GM21515 (cell line): ENCODE data around the gene PSMD13.

Experiments used
- ATAC-seq: cut with Tn5 transposase; IDR thresholded peaks from one replicate; pipeline ENCODE4 v1.9.1; 2021; ENCODE audit not compliant: unreplicated experiment

The PSMD13 gene

DNA sequence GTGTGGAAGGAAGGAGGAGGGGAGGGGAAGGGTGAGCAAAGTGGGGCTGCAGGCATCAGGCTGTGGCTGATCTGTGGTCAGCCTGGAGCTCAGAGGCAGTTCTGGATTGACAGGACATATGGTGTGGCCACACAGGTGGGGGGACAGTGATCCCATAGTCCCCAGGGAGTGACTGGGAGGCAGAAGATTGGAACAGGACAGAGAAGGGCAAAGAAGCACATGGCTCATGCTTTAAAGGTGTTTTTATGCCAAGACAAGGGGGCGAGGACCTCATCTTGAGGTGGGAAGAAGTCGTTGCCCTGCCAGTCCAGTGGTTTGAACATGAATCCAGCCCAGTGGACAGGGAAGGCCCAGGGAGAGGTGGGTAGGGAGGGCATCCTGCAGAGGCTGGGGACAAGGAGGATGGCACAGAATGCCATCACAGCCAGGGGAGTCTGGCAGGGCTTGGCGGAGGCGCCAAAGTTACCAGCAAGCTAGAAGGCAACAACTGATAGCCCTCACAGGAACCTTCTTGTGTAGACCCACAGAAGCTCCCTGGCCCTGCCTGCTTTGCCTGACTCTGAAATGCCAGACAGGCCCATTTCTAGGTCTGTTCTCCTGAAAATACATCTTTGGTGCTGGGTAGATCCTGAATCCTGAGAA, 32.7 kb upstream of the PSMD13 start:
- no peak for ATAC-seq

DNA sequence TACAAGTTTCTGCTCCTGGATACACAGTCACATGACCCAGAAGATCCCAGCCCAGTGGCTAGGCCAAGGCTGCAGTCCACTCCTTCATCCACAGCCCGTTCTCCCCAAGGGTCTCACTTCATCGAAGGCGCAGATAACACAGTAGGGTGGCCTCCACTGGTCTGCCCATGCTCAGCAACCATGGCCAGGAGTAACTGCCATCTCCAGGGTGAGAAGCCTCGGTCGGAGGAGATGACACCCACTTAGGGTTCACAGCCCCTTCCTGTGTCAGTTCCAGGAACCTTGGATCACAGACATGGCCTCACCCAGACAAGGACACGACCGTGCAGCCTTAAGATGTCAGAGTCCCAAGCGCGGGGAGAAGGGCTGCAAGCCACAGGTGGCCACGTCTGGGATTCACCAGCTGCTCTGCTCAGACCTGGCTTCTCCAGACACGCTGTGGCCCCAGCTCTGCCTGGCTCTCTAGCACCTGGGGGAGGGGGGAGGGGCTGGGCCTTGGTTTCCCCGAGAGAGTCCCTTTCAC, 32.1 kb upstream of the PSMD13 start:
- no peak for ATAC-seq

DNA sequence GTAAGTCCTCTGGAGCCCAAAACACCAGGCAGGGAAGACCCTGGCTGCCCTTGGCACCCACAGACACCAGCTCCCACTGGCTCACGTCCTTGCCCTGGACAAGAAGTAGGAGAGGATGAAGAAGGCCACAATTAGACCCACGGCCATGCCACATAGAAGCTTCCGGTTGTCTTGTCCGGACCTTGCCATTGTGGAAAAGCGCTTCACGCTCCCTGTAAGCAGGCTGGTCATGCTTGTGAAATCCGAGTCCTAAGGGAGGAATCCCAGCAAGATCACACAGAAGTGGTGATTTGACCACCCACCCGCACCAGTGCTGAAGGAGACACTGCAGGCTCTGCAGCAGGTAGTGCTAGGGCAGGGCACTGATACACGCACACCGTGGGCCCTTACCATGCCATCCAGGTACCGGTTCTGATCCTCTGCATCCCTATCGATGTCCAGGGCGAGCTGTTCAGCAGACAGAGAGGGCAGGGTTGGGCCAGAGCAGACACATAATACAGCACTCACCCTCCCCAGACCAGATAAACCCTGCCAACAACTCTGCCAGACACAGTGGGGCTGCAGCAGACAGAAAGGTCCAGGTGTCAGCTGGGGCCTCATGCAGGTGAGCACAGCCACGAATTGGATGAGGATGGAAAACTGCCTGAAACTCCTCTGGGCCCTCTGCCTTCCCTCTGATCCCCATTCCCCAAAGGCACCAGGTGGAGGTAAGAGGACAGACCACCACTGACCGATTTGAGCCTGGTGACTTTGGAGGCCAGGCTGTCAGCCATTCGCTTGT, 31.4 kb upstream of the PSMD13 start:
- no peak for ATAC-seq

DNA sequence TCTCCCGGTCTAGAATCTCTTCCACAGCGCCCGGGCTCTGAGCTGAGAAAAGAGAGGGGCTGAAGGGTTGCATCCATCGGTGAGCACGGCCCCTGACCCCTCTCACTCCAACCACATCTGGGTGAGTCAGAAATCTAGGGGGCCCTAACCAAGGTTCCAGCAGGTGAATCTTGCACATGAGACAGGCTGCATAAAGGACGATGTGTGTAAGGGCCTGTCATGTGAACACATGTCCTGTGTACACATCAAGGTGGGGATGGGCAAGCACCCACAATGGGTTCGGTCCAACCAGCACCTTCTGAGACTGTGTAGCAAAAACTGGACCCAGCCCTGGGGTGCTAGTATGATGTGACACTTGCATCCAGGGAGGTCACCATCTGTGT, 30.8 kb upstream of the PSMD13 start:
- ATAC-seq: no peak

DNA sequence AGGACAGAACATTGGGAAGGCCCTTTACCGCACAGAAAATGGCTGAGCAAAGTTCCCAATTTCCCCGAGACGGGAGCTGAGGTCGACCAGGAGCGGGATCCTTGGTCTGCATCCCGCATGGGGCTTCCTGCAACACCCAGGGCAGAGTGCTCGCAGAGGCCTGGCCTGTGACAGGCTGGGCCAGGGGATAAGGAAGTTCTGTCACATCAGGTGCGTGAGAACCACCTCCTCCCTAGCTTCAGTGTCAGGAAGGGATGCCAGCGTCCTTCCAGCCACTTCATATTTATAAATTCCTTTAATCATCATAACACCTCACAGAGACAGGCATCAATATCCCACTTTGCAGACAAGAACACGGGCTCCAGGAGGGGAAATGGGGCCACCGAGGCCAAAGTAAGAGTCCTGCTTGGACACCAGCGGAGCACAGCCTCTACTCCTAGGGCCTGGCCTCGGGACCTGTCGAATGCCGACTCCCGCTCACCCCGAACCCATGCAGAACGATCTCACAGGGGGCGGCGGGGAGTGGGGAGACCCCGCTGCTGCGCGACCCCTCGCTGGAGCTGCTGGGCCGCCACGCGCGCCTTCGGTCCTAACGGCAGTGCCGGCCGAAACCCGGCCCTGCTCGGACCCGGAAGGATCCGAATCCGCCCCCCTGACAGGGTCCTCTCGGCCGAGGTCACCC, 30.1 kb upstream of the PSMD13 start:
- ATAC-seq: no peak

DNA sequence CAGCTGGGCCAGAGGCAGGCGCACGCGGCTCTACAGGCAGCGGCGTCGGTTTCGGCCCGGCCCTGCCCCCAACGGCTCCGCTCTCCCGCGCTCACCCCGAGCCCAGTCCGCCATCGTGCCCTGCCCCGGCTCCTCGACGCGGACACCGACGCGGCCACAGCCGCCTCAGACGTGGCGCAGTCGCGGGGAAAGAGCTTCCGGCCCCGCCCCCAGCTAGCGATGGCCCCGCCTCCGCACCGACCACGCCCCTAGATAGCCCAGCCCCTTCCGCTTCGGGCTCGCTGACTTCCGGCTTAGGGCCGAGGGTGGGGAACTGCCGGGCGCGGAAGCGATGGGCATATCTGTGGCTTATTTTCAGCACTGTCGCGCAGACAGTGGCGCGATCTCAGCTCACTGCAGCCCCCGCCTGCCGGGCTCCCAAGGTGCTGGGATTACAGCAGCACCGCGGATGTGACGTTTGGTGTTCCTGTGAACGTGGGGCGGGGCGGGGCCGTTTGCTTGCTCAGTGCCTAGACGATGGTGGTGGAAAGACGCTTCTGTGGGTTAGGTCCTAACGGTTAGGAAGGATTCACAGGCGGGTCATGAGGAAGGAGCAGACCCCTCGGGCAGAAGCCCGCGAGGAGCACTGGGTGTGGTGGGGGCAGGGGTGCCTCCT, 29.4 kb upstream of the PSMD13 start, which contains the start of the genes BET1L and RIC8A:
Gene BET1L (minus strand): TSS at position 192 of the 655 bp plus-strand sequence. CDS start 78 bp downstream, at position 114.
Gene RIC8A (plus strand): TSS at position 501 of the 655 bp plus-strand sequence. CDS start 1,147 bp downstream, outside the sequence.
- peak; percentile 72 for ATAC-seq

DNA sequence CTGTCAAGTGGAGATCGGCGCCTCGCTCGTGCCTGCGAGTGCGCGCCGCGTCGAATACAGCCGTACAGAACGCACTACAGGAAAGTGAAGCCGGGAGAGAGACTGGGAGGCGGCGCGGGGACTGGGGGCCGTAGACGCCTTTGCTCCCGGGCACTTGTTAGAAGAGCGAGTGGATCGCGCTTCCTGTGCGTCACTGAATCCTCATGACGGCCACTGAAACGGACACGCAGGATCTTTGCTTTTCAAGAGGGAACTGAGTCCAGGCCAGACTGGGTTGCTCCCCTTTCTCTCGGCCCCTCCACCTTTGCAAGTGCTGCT, 29.0 kb upstream of the PSMD13 start:
- no peak for ATAC-seq

DNA sequence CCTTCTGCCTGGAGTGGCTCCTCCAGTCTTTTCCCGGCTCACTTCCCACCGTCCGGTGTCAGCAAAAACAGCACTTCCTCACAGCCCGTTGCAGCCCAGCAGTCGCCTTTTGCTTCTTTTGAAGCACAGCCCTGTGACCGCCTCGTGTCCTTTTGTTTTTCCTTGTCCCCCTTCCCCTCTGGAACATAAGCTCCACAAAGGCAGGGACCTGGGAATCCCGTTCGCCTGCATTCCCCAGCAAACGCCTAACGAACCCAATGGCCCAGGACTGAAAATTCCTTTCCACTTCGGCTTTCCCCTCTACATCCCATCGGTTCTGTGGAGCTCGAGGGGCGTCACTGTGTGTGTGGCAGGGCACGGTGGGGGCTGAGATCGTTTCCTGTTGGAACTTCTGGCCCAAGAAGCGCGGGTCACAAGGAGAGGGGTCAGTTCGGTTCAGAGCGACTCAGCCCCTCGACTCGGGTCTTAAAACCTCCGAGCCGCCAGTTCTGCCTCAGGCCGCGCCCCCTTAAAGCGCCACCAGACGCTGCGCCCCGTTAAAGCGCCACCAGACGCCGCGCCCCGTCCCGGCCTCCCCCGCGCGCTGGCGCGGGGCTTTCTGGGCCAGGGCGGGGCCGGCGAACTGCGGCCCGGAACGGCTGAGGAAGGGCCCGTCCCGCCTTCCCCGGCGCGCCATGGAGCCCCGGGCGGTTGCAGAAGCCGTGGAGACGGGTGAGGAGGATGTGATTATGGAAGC, 28.4 kb upstream of the PSMD13 start:
- ATAC-seq: peak; percentile 30

DNA sequence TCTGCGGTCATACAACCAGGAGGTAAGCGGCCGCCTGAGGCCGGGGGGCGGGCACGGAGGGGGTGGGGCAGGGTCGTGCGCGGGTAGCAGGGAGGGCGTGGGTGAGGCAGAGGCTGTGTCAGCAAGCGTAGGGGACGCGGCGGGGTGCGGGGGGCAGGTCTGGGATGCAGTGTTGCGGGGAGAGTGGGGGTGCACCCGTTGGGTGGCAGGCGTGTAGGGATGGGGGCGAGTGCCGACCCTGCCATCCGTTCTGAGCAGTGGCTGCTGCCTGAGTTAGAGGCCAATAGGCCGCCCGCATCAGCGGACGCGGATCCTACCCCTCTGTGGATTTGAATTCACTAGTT, 27.9 kb upstream of the PSMD13 start:
- no peak for ATAC-seq

DNA sequence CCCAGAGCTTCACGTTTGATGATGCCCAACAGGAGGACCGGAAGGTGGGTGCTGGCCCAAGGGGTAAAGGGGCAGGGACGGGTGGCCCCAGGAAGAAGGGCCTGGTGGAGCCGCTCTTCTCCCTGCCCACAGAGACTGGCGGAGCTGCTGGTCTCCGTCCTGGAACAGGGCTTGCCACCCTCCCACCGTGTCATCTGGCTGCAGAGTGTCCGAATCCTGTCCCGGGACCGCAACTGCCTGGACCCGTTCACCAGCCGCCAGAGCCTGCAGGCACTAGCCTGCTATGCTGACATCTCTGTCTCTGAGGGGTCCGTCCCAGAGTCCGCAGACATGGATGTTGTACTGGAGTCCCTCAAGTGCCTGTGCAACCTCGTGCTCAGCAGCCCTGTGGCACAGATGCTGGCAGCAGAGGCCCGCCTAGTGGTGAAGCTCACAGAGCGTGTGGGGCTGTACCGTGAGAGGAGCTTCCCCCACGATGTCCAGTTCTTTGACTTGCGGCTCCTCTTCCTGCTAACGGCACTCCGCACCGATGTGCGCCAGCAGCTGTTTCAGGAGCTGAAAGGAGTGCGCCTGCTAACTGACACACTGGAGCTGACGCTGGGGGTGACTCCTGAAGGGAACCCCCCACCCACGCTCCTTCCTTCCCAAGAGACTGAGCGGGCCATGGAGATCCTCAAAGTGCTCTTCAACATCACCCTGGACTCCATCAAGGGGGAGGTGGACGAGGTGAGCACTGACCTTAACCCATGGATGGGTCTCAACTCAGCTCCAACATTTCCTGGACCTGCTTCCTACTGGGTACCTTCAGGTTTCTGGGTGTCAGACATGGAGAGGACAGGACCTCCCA, 27.3 kb upstream of the PSMD13 start:
- ATAC-seq: no peak

DNA sequence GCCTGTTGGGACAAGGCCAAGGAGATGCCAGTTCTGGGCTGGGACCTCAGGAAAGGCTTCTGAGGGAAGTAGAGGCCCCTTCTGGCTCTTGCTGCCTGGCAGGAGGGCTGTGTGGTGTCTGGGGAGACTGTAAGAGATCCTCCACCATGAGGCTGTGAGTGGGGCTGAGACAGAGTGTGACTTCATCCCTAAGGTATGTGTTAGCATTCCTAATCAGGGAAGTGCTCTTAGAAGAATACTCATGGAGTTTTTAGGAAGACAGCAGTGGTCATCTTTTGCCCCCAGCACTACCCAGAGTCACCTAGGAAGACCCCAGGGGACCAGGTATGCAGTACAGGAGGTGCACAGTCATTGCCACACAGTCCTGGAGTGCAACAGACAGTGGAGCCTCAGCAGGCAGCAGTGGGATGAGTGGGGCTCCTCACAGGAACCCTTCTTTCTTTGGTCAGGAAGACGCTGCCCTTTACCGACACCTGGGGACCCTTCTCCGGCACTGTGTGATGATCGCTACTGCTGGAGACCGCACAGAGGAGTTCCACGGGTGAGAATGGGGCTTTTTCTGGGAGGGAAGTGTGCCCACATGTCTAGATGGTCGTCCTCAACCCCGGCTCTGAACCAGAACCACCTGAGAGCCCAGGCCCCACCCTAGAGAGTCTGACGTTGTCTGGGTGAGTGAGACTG, 26.5 kb upstream of the PSMD13 start:
- no peak for ATAC-seq

DNA sequence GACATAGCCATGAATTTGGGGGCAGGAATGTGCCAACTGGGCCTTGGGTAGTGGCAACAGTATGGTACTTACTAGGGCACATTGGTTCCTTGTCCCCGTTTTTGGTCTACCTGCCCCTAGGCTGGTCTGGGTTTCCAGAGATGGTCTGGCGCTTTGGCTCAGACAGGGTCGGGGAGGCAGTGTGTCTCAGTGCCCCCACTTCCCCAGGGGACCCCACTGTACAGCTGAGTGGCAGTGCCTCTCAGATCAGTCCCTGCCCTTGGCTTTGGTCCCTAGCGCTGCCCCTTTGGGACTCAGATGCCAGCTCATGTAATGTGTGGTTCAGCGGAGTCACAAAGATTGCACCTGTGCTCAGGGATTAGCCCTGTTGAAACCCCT, 26.0 kb upstream of the PSMD13 start:
- no peak for ATAC-seq

DNA sequence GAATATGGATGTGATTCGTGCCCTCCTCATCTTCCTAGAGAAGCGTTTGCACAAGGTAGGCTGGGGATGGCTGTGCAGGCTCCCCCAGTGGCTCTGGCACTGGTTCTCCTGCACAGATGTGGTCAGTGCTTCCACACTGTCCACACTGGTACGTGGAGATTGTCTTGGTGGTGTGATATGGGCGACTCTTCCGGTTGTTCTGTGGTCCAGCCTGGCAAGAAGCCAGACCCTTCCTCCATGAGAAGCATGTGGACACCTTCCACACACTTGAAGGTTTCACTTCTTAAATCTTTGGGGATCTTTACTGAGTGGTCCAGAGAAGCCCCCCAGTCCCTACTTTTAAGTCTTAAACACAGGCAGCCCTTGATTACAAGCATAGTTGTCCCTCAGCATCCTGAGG, 25.5 kb upstream of the PSMD13 start:
- ATAC-seq: no peak

DNA sequence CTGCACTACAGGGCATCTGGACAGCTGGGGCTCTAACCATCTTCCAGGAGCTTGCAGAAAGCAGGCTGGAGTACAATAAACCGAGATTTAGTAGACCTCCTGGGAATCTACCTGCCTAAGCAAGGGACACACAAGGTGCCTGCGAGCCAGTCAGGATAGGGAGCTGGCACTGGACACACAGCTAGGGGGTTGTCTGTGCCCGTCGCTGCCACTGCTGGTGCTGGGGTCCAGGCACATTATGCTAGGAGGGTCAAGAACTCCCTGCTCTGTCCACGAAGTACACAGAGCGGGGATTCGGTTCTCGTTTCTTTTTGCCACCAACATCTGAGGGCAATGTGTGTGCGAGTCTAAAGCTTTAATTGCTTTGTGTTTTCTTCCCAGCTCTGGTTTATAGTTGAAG, 25.0 kb upstream of the PSMD13 start:
- ATAC-seq: no peak

DNA sequence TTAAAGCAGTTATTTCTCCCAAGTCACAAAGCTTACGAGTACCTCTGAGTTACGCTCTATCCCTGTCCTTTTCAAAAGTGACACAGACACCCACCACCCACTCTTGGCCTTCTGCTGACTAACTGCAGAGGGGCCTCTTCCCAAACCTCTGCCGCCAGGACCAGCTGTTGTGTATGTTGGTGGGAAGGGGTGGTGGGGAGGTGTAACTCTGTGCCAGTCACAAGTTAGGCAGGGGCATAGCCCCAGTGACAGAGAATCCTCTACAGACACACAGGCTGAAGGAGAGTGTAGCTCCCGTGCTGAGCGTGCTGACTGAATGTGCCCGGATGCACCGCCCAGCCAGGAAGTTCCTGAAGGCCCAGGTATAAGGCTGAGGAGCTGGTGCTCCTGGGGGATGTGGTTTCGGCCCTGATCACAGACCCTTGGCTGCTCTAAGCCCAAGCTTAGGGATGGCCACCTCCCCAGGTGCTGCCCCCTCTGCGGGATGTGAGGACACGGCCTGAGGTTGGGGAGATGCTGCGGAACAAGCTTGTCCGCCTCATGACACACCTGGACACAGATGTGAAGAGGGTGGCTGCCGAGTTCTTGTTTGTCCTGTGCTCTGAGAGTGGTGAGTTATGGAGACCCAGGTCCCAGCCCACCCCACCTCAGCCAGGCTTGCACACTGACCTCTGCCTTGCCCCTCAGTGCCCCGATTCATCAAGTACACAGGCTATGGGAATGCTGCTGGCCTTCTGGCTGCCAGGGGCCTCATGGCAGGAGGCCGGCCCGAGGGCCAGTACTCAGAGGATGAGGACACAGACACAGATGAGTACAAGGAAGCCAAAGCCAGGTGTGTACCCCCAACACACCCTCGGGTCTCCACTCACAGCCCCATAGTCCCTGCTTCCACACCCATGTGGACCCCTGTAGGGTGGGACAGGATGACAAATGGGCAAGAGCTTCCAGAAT, 24.4 kb upstream of the PSMD13 start:
- ATAC-seq: no peak

DNA sequence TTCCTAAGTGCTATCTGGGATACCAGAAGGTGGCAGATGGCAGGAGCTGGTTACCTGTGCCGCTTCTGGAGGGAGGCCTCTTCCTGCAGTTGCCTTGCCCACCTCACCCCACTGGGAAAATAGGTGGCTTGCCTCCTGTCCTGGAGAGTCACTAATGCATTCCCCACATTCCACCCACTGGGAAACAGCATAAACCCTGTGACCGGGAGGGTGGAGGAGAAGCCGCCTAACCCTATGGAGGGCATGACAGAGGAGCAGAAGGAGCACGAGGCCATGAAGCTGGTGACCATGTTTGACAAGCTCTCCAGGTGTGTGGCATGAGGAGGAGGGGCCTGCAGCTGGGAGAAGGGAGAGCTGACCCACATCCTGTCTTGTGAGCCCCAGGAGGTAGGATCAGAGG, 23.7 kb upstream of the PSMD13 start:
- ATAC-seq: no peak

DNA sequence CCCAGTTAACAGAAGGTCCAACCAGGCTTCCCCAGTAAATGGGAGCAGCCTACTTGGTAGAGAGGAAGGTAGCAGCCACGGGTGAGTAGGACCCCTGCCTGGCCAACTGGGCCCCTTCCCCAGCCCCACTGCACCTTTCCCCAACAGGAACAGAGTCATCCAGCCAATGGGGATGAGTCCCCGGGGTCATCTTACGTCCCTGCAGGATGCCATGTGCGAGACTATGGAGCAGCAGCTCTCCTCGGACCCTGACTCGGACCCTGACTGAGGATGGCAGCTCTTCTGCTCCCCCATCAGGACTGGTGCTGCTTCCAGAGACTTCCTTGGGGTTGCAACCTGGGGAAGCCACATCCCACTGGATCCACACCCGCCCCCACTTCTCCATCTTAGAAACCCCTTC, 22.7 kb upstream of the PSMD13 start:
- ATAC-seq: no peak

DNA sequence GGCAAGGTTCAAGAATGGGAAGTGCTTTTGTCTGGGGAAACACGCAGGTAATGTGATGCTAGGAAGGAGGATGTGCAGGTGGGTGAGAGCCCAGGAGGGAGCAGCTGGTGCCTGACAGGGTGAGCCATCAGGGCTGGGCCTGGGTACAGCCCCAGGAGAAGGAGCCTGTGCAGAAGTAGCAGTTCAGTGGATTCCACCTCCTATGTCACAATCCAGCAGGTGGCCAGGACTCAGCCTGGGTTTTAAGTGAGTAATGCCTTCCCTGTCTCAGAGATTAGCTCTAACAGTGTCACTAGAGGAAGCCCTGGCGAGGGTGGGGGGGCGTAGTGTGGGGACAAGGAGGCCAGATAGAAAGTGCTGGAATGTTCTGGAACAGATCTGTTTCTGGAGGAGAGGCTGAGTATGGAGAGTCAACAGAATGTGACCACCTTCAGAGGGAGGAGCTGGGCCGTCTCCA, 21.2 kb upstream of the PSMD13 start:
- ATAC-seq: no peak
